ENCODE measurements around the gene AEBP2. TPM values are rescaled to one million over a fixed set of nuclear protein-coding genes. Genes with fewer than 3 reads are reported as not detected.

Gene AEBP2
- total RNA-seq, 2 experiments from 2014 or later, result 42.9 to 44.8 TPM

DNA sequence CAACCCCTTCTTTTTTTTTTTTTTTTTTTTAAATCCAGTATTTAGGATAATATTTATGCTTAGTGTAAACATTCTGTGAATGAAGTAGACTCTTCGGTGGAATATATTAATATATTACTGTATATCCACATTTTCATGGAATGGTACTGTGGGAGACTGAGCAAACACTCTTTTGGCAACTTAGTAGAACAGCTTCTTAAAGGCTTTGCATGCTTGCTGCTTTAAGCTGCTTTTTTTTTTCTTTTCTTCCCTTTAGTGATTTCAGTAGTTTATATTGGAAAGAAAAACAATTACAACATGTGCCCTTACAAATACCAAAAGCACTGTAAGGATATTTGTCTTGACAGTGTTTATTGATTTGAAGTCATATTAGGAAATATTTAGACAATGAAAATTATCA lies 78.9 kb downstream of the AEBP2 start:
- peaks cover 63% of the 10 kb centered on the region for H3K36me3 Mint-ChIP-seq (ENCODE audit: low read depth)
- Histone ChIP-seq H3K27me3 (ENCODE audit: control insufficient read depth in 1 of 2, insufficient read depth in 2 of 2, low read length in 2 of 2) (no peaks in the 10 kb centered on the region), H3K27ac (ENCODE audit: low read depth in 1 of 2, low read length in 2 of 2) (no peak overlapping the region), H3K4me3 (ENCODE audit: low read length) (no peak overlapping the region), H3K4me1 (ENCODE audit: insufficient read depth, low read length) (no peaks in the 10 kb centered on the region), H3K9me3 (ENCODE audit: control insufficient read depth in 1 of 2, insufficient read depth in 1 of 2, low read length in 2 of 2) (no peaks in the 10 kb centered on the region), H3K36me3 (ENCODE audit: insufficient read depth, low read length) (peaks cover 26% of the 10 kb centered on the region)
- ChIA-PET CTCF (no interaction called here), POLR2A (no interaction called here)
- intact Hi-C loops (cut with DNase I, micrococcal nuclease), result no loop called here
- no peak for ATAC-seq (ENCODE audit: poor library complexity)
- peaks cover 5% of the 10 kb centered on the region for H3K4me1 Mint-ChIP-seq (ENCODE audit: low read depth)
- no peak overlapping the region for H3K27ac Mint-ChIP-seq
- H3K27me3 Mint-ChIP-seq, result no peaks in the 10 kb centered on the region
- DNase-seq, result no peak
- no peak for TF ChIP-seq CTCF (IDR thresholded peaks at IDR 0.05)
- no peak overlapping the region for H3K4me3 Mint-ChIP-seq
- H3K9me3 Mint-ChIP-seq, result no peaks in the 10 kb centered on the region

DNA sequence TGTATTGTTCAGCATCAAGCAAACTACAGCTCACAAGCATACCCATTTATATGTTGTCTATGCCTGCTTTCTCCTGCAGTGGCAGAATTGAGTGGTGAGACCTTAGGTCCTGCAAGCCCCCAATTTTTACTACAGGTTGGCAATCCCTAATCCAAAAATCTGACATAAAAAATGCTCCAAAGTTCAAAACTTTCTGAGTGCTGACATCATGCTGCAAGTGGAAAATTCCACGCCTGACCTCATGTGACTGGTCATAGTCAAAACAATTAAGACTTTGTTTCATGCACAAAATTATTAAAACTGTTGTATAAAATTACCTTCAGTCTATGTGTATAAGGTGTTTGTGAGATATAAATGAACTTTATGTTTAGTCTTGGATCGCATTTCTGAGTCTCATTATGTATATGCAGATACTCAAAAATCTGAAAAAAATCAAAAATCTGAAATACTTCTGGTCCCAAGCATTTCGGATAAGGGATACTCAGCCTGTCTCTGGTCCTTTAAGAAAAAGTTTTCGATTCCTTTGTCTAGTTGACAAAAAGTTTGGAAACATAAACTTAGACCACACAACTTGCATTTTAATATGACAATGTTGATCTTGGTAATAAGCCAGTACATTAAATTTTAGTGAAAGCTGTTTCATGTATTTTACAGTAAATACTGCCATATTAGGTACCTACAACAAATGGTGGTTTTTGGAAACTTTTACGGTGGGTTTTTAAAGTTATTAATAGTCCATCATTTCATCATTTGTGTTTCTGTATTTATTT lies 81.5 kb downstream of the AEBP2 start:
- intact Hi-C loops (cut with DNase I, micrococcal nuclease), result no loop called here
- Mint-ChIP-seq H3K9me3 (no peaks in the 10 kb centered on the region), H3K4me1 (ENCODE audit: low read depth) (peaks cover 5% of the 10 kb centered on the region), H3K27me3 (no peaks in the 10 kb centered on the region), H3K36me3 (ENCODE audit: low read depth) (peaks cover 43% of the 10 kb centered on the region), H3K4me3 (no peak overlapping the region), H3K27ac (no peak overlapping the region)
- POLR2A ChIA-PET, result no interaction called here
- H3K4me3 ChIP-seq (ENCODE audit: low read length), result no peak overlapping the region
- CTCF ChIA-PET, result no interaction called here
- DNase-seq (no peak), ATAC-seq (ENCODE audit: poor library complexity) (no peak)
- H3K27me3 ChIP-seq (ENCODE audit: control insufficient read depth in 1 of 2, insufficient read depth in 2 of 2, low read length in 2 of 2), result no peaks in the 10 kb centered on the region
- no peaks in the 10 kb centered on the region for H3K9me3 ChIP-seq (ENCODE audit: control insufficient read depth in 1 of 2, insufficient read depth in 1 of 2, low read length in 2 of 2)
- no peak overlapping the region for H3K27ac ChIP-seq (ENCODE audit: low read depth in 1 of 2, low read length in 2 of 2)
- TF ChIP-seq CTCF (IDR thresholded peaks at IDR 0.05), result no peak
- H3K36me3 ChIP-seq (ENCODE audit: insufficient read depth, low read length), result peaks cover 11% of the 10 kb centered on the region
- no peaks in the 10 kb centered on the region for H3K4me1 ChIP-seq (ENCODE audit: insufficient read depth, low read length)

GRCh38 chr12:19525274-19525673 lies 86.0 kb downstream of the AEBP2 start:
- no peaks in the 10 kb centered on the region for H3K9me3 ChIP-seq (ENCODE audit: control insufficient read depth in 1 of 2, insufficient read depth in 1 of 2, low read length in 2 of 2)
- CTCF ChIA-PET, result no interaction called here
- H3K4me1 ChIP-seq (ENCODE audit: insufficient read depth, low read length), result peaks cover 10% of the 10 kb centered on the region
- no peak overlapping the region for H3K4me3 ChIP-seq (ENCODE audit: low read length)
- intact Hi-C loops (cut with DNase I, micrococcal nuclease), result no loop called here
- no peak for ATAC-seq (ENCODE audit: poor library complexity)
- no peaks in the 10 kb centered on the region for H3K27me3 ChIP-seq (ENCODE audit: control insufficient read depth in 1 of 2, insufficient read depth in 2 of 2, low read length in 2 of 2)
- Mint-ChIP-seq H3K4me3 (no peak overlapping the region), H3K36me3 (ENCODE audit: low read depth) (peaks cover 16% of the 10 kb centered on the region), H3K9me3 (no peaks in the 10 kb centered on the region), H3K27ac (no peak overlapping the region), H3K4me1 (ENCODE audit: low read depth) (peaks cover 32% of the 10 kb centered on the region), H3K27me3 (no peaks in the 10 kb centered on the region)
- POLR2A ChIA-PET, result interaction anchor here (0.7 kb wide), 1 partner anchor 230 kb away, joined by 4 read pairs; no protein-coding TSS in a partner anchor
- TF ChIP-seq CTCF (IDR thresholded peaks at IDR 0.05), result no peak
- DNase-seq, result no peak
- H3K36me3 ChIP-seq (ENCODE audit: insufficient read depth, low read length), result no peaks in the 10 kb centered on the region
- H3K27ac ChIP-seq (ENCODE audit: low read depth in 1 of 2, low read length in 2 of 2), result no peak overlapping the region

Measured in CD4-positive, alpha-beta T cell (primary cell).